Ishikawa (cell line): ENCODE data around the gene FARSA.

Source experiments
- FOXM1 ChIP-seq: IDR thresholded peaks from 2 replicates; pipeline ENCODE4 v1.6.1; 2012; ENCODE audit warnings: low read depth, borderline replicate concordance
- RAD21 ChIP-seq: IDR thresholded peaks from 2 replicates; pipeline ENCODE4 v1.6.1; 2012; ENCODE audit warnings: low read depth
- TAF1 ChIP-seq: IDR thresholded peaks from 2 replicates; pipeline ENCODE4 v1.6.1; 2012; ENCODE audit warnings: low read depth, mild to moderate bottlenecking

DNA sequence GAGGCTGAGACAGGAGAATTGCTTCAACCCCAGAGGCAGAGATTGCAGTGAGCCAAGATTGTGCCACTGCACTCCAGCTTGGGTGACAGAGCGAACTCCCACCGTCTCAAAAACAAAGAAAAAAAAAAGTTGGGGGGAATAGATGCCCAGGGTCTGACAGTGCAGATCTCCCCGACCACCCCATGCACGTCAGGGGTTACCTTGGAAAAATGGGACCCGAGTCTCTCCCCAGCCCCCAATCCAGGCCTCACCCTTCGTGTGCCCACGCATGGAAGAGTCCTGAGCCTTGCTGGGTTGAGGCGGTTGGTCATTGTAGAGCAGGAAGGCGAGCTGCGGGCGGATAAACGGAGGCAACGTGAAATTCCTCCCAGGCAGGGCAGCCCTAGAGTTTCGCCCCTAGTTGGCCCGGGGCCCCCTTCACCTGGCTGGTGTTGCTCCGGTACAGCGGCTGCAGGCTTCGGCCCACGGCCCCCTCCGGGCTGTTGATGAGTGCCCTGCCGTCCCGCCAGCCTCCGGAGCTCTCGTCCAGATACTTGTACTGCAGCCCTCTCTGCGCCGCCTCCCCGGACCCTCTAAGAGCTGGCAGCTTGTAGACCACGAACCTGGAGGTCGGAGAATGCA lies 52.9 kb downstream of the FARSA start:
- no peak for TF ChIP-seq RAD21
- no peak for TF ChIP-seq FOXM1
- TF ChIP-seq TAF1: no peak; the same call in 1 of the 2 replicates
